GOT3 (cell line): ENCODE results near the gene F12.

ENCODE experiments used
- DNase-seq: peaks from one replicate; lab custom pipeline; 2025; ENCODE audit warnings: mixed read lengths; lab: John Stamatoyannopoulos, UW

The F12 gene

GRCh38 chr5:177446200-177447065, 37.1 kb upstream of the F12 start, which contains the start of gene PRR7:
Gene PRR7, plus strand, starts transcription at chr5:177446814. Its CDS starts 8,254 bp downstream, at chr5:177455068.
- DNase-seq: no peak

GRCh38 chr5:177445917-177446199, 36.5 kb upstream of the F12 start:
- no peak for DNase-seq

- DNase-seq: no peak
Observed at GRCh38 chr5:177445052-177445916, 35.9 kb upstream of the F12 start.

GRCh38 chr5:177444106-177445051, 35.0 kb upstream of the F12 start:
- DNase-seq: no peak

GRCh38 chr5:177443144-177443983, 34.0 kb upstream of the F12 start:
- no peak for DNase-seq

- no peak for DNase-seq
Observed at GRCh38 chr5:177442066-177442826, 32.9 kb upstream of the F12 start.

DNA sequence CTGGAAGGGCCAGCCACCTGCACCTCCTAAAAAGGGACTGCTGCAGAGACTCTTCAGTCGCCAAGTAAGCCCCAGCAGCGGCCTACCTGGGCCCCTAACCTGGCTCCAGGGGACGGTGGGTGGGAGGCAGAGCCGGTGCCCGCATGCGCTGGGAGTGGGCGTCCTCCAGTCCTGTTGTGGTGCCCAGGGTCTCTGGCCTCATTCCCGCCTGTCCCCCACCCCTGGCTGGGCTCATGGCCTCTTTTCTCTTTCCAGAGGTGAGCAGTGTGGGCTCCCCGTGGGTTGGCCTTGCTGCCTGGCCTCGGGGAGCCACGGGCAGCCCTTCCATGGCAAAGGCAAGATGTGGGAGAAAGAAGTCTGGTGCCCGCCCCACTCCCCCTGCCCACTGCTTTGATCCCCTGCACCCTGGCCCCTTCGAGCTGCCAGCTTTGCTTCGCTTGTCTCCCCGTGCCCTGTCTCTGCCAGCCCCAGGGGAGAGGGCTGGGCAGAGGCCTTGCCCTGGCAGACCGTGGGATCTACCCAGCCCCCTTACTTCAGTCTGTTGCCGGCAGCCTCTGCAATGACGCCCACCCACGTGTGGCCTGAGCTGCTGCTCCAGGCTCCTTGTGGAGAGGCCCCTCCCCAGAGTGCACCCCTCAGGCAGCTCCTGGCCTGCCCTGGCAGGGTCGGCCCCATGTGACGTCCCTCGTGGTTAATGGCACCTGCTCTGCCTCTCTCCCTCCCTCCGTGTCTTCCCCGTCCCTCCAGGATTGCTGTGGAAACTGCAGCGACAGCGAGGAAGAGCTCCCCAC, 31.8 kb upstream of the F12 start:
- DNase-seq: no peak

DNA sequence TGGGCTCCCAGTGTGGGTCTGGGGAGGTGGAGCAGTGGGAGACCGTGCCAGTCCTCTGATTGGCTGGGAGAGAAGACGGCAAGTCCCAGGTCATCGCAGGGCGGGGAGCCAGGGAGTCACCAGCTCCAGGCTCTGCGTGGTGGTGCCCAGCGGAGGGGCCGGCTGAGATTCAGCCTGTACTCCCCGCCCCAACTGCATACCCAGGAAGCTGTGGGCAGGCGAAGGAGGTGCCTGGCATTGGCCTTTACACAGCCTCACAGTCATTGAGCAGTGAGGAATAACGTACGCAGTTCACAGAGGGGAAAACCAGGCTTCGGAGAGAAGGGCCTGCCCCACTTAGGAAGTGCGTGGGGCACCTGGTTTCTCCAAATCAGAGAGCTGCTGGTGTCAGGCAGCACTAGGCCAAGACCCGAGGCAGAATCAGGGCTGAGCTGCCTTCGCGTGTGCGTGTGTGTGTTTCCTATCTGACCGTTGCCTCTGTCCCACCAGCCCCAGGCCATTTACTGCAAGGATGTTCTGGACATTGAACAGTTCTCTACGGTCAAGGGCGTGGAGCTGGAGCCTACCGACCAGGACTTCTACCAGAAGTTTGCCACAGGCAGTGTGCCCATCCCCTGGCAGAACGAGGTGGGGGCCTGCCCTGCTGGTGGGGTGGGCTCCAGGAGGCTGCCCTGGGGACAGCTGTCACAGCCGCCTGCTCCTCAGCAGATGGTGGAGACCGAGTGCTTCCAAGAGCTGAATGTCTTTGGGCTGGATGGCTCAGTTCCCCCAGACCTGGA, 31.0 kb upstream of the F12 start:
- no peak for DNase-seq

- DNase-seq: no peak
Observed at GRCh38 chr5:177439518-177440053, 30.2 kb upstream of the F12 start.

DNA sequence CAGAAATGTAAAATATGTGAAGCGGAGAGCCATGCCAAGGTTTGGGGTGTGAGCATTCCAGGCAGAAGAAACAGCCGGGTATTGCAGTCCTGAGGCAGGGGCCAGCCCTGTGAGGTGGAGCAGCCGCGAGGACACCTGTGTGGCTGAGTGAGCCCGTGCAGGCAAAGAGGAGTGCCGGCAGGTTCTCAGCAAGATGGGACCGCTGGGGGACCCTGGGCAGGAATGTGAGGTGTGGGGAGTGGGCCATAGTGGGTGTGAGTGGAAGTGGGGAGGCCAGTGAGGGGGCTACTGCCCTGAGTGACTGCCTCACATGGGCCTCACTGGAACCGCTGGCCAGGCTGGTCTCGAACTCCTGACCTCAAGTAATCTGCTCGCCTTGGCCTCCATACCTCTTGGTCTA, 29.1 kb upstream of the F12 start:
- no peak for DNase-seq

GRCh38 chr5:177437623-177438022, 28.3 kb upstream of the F12 start:
- DNase-seq: no peak

DNA sequence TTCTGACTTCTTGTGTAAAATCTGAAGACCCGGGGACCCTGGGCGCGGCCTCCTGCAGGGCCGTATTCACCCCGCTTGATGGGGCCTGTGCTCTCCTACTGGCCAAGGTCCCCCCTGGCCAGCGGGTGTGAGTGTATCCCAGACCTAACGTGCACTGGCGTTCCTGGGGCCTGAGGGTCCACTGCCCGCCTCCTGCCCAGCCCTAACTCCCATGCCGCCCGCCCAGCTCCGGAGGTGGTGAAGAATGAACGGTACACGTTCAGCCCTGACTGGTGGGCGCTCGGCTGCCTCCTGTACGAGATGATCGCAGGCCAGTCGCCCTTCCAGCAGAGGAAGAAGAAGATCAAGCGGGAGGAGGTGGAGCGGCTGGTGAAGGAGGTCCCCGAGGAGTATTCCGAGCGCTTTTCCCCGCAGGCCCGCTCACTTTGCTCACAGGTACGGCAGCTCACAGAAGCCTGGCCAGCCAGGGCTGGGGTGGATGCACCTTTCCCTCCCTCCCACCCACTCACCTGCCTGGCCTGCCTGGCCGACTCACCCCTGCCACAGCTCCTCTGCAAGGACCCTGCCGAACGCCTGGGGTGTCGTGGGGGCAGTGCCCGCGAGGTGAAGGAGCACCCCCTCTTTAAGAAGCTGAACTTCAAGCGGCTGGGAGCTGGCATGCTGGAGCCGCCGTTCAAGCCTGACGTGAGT, 26.6 kb upstream of the F12 start:
- no peak for DNase-seq

DNA sequence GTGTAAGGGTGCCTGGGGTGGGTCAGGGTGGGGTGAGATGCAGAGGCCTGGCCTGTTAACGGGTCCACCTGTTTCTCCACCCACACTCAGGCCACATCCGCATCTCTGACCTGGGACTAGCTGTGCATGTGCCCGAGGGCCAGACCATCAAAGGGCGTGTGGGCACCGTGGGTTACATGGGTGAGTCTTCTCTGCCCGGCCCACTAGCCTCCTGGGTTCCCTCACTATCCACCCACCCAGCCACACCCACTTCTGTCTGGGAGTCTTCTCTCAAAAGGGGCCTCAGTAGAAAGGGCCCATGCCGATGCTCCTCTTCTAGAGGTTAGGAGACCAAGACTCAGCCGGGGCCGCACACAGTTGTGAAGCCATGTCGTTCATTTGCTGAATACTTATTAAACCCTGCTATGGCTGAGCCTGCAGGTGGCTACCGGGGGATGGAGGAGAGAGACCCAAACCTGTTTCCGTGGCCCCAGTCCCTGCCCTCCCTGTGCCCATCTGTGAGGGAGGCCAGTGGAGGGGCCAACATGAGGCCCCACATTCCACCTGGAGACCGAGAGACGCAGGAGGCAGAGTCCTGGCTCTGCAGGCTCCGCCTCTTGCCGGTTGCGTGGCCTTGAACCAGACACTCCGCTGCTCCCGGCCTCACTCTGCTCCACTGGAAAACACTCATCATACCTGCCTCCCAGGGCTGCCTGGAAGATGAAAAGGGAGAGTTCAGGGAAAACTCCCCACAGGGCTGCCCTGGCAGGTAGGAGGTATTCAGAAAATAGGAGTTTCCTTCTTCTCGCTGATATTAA, 25.8 kb upstream of the F12 start:
- DNase-seq: no peak

DNA sequence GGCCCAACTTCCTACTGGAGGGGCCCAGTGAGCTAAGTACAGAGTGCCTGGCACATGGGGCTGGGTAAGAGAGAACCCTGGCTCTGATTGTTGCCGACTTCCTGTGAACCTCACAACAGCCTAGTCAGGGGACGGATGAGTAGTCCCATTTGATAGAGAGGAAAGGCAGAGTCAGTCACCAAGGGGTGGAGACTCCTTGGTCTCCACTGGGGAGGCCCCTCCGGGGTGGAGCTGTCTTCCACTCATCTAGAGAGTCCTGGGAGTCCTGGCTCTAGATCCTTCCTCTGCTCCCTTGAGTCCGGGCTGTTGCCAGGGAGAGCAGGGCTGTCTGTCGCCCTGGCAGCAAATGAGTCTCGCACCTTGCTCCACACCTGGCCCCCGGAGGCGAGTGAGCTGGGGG, 25.1 kb upstream of the F12 start:
- DNase-seq: no peak

DNA sequence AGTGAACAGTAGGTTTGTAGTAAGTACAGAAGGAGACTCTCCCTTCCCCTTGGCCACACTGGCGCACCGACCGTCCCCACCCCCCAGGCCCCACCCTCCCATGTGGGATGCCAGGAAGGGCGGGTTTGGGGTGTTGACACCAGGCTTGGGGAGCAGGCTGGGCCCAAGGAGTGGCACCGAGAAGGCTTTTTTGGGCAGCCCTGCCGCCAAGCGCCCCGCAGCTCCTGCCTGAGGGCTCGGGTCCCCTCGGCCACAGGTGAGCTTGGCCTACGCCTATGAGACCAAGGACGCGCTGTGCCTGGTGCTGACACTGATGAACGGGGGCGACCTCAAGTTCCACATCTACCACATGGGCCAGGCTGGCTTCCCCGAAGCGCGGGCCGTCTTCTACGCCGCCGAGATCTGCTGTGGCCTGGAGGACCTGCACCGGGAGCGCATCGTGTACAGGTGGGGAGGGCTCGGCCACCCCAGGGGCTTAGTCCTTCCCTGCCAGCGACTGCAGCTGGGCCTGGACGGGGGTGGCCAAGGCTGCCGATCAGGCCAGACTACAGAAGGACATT, 24.4 kb upstream of the F12 start:
- no peak for DNase-seq

GRCh38 chr5:177432839-177433657, 23.7 kb upstream of the F12 start:
- no peak for DNase-seq
